Mesothelial cell of epicardium (in vitro differentiated cells): ENCODE results near the gene ME2. TPM values are rescaled to one million over a fixed set of nuclear protein-coding genes. Genes with fewer than 3 reads are reported as not detected.

Experiments used
- DNase-seq, 2 experiments: peaks; one replicate each; pipeline ENCODE4 v3.0.0; 2021; ENCODE audit warnings: low spot score in 2 of 2; ENCODE audit not compliant: unreplicated experiment in 2 of 2
- H3K27ac Mint-ChIP-seq: 2 replicates; pipeline ENCODE4 v1.8.0; 2021; ENCODE audit warnings: mixed read lengths
- H3K27me3 Mint-ChIP-seq: 2 replicates; pipeline ENCODE4 v1.8.0; 2021; ENCODE audit warnings: low read depth, mixed read lengths
- H3K36me3 Mint-ChIP-seq: 2 replicates; pipeline ENCODE4 v1.8.0; 2021; ENCODE audit warnings: mixed read lengths
- H3K4me1 Mint-ChIP-seq: 2 replicates; pipeline ENCODE4 v1.8.0; 2021; ENCODE audit warnings: mixed read lengths
- H3K4me3 Mint-ChIP-seq: 2 replicates; pipeline ENCODE4 v1.8.0; 2021; ENCODE audit warnings: mild to moderate bottlenecking, moderate library complexity, mixed read lengths
- H3K9me3 Mint-ChIP-seq: 2 replicates; pipeline ENCODE4 v1.8.0; 2021; ENCODE audit warnings: mixed read lengths
- CTCF ChIP-seq: fragments of 200-600 bp; sonication (generic); IDR thresholded peaks from one replicate; pipeline ENCODE4 v1.5.0; 2021; ENCODE audit warnings: antibody characterized with exemption; ENCODE audit not compliant: unreplicated experiment
- total RNA-seq: library from RNA; stranded (reverse); gene quantifications from 3 replicates; pipeline ENCODE4 v1.2.1, GENCODE V29; 2021

ME2 gene
- total RNA-seq, 1 donor from 2014 or later = 37.3 TPM

GRCh38 chr18:50982086-50982801 lies 103.3 kb downstream of the ME2 start:
- DNase-seq = no peak
- no peak for TF ChIP-seq CTCF
- Mint-ChIP-seq H3K4me1 (peaks cover 5% of the 10 kb centered on the region), H3K9me3 (peaks cover 15% of the 10 kb centered on the region), H3K4me3 (no peak overlapping the region), H3K27me3 (no peaks in the 10 kb centered on the region), H3K36me3 (peaks cover 46% of the 10 kb centered on the region), H3K27ac (peak overlapping the region; percentile 16)

GRCh38 chr18:50982802-50983179 lies 103.9 kb downstream of the ME2 start:
- Mint-ChIP-seq H3K9me3 (peaks cover 12% of the 10 kb centered on the region), H3K36me3 (peaks cover 41% of the 10 kb centered on the region), H3K4me1 (peaks cover 5% of the 10 kb centered on the region), H3K27ac (no peak overlapping the region), H3K4me3 (no peak overlapping the region), H3K27me3 (no peaks in the 10 kb centered on the region)
- no peak for DNase-seq
- no peak for TF ChIP-seq CTCF

GRCh38 chr18:50986360-50987087 lies 107.6 kb downstream of the ME2 start:
- H3K4me3 Mint-ChIP-seq = no peak overlapping the region
- no peak for DNase-seq
- peaks cover 4% of the 10 kb centered on the region for H3K4me1 Mint-ChIP-seq
- no peaks in the 10 kb centered on the region for H3K27me3 Mint-ChIP-seq
- TF ChIP-seq CTCF = no peak
- peak overlapping the region; percentile 79 for H3K27ac Mint-ChIP-seq
- H3K36me3 Mint-ChIP-seq = peaks cover 18% of the 10 kb centered on the region
- no peaks in the 10 kb centered on the region for H3K9me3 Mint-ChIP-seq

GRCh38 chr18:50987261-50987660 lies 108.3 kb downstream of the ME2 start:
- H3K27me3 Mint-ChIP-seq = no peaks in the 10 kb centered on the region
- no peak for DNase-seq
- no peak for TF ChIP-seq CTCF
- H3K9me3 Mint-ChIP-seq = no peaks in the 10 kb centered on the region
- H3K4me3 Mint-ChIP-seq = no peak overlapping the region
- peaks cover 18% of the 10 kb centered on the region for H3K36me3 Mint-ChIP-seq
- no peak overlapping the region for H3K27ac Mint-ChIP-seq
- H3K4me1 Mint-ChIP-seq = peaks cover 8% of the 10 kb centered on the region

GRCh38 chr18:50989711-50990110 lies 110.8 kb downstream of the ME2 start:
- Mint-ChIP-seq H3K9me3 (no peaks in the 10 kb centered on the region), H3K4me3 (no peak overlapping the region), H3K27me3 (no peaks in the 10 kb centered on the region), H3K4me1 (peaks cover 11% of the 10 kb centered on the region), H3K36me3 (peaks cover 10% of the 10 kb centered on the region), H3K27ac (no peak overlapping the region)
- no peak for TF ChIP-seq CTCF
- DNase-seq = no peak
